H54 (cell line): ENCODE data around the gene SLC9A3.
"Not testable (repeated sequence)": the region's sequence is repeated elsewhere in the genome, so short reads cannot be mapped to it uniquely, and the experiment has no call there.

Experiments used
- DNase-seq: peaks from one replicate; pipeline ENCODE4 v3.0.0; 2011; ENCODE audit warnings: low spot score, mixed read lengths; ENCODE audit not compliant: insufficient read length
- FAIRE-seq: peaks from 3 replicates; lab custom pipeline; 2011; peaks lifted over from hg19 to GRCh38; lab: Jason Lieb, UNC
- POLR2A ChIP-seq: IDR thresholded peaks from 2 replicates; pipeline ENCODE4 v1.6.1; 2011; ENCODE audit warnings: low read depth, mild to moderate bottlenecking, low read length

The SLC9A3 gene

DNA sequence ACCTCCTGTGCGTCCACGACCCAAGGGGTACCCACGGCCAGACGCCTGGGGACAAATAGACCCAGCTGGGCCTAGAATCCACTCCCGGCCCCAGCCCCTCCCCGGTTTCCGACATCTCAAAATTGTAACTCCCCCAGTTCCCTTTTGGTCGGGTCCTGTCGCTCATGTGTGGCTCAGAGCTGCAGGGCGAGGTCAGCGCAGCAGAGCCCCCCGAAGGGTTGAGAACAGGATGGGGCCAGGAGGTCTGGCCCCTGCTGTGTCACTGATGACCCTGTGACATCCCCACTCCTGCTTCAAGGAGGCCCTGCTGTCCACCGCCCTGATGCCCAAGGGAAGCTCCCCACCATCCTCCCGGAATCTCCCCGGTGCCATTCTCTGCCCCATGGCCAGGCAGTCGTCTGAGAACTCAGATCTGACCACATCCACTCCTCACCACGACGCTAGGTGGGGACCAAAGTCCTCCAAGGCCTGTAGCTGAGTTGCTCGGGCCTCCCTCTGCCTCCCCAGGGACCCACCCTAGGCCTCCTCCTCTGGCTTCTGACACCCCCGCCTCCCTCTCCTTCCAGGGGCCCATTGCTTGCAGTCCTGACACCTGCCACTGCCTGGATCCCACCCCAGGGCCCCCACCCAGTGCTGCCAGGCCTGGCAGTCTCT lies 3.9 kb downstream of the SLC9A3 start:
- TF ChIP-seq POLR2A = no peak
- no peak for FAIRE-seq
- DNase-seq = no peak

DNA sequence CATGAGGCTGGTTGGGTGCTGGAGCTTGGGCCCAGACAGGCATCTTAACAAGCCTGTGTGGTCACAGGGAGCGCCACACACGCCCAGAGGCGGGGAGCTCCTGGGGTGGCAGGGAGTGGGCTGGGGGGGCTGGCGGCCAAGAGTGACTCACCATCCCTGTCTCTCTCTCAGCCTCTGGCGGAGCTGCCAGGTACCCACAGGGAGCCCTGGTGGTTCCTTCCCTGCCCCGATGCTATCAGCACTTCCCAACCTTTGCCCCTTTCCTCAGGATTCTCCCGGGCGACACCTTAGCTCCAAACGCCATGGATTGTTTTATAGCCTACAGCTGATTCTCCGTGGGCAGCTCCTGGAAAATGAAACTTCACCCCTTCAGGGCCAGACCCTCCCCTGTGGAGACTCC lies 5.5 kb downstream of the SLC9A3 start:
- no peak for FAIRE-seq

GRCh38 chr5:517535-518100 lies 6.6 kb downstream of the SLC9A3 start:
- FAIRE-seq (no peak), DNase-seq (no peak)
- no peak for TF ChIP-seq POLR2A

More for the DNA sequence above, 5.5 kb downstream of the SLC9A3 start:
- TF ChIP-seq POLR2A = no peak
- no peak for DNase-seq

- DNase-seq = no peak
- FAIRE-seq = no peak
- no peak for TF ChIP-seq POLR2A
Measured at GRCh38 chr5:516980-517379, 7.3 kb downstream of the SLC9A3 start.

DNA sequence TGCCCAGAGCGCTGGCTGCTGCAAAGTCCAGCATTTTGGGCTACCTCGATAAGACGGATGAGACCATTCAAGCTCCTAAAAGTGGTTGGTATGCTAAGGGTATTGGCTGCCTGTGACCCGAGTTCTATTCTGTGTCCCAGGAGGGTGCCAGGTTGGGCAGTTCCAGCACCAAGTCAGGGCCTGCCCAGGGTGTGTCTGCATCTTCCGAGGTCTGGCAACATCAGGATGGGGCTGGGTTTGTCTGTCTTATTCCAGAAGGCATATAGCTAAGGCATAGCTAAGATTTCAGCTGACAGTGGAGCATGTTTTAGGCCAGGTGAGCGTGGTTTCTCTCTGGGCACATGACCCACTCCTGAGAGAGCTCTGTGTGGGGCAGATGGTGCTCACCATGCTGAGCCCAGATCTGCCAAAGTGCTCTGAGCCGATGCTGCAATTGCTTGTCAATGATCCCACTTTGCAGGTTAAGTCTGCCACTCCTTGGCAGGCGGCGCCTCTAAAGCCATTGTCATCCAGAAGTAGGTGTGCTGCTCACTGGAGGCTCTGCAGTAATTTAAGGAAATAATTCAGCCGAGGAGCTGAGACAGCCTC lies 7.8 kb downstream of the SLC9A3 start:
- FAIRE-seq (no peak), DNase-seq (no peak)

DNA sequence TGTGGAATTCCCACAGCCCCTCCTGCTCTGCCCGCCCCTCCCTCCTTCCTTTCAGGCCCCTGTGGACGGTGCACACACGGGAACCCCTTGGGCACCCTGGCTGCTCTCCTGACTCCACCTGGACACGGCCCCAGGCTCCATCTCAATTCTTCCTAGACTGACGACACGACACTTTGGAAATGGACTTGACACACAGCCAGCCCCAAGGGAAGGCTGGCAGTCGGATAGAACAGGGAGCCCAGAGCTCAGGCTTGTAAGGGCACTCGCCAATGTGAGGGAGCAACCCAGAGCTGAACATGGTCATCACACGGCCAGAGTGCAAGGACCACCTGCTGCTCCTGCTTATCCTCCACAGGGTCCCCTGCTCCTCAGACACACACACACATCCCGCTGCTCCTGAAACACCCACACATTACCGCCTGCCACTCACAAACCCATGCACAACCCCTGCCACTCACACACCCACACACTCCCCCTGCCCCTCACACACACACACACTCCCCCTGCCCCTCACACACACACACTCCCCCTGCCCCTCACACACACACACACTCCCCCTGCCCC lies 8.9 kb downstream of the SLC9A3 start:
- FAIRE-seq (no peak), DNase-seq (no peak)
- TF ChIP-seq POLR2A = no peak

More for the DNA sequence above, 7.8 kb downstream of the SLC9A3 start:
- TF ChIP-seq POLR2A = no peak

DNA sequence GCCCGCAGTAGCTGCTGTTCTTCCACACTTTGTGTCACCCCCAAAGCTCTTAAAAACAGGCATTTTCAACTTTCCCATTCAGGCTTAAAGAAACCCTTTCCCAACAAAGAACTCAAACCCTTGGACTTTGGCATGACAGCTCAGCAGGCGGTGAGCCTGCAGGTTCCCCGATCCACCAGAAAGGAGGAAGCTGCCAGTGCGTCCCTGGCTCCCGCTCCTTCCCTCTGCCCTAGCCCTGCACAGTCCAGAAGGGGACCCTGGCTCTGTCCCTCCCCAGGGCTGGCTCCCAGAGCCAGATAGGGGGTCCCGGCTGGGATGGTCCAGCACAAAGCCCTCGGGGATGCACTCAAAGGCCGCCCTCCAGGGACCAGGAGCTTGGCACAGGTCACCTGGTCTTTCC lies 9.6 kb downstream of the SLC9A3 start:
- TF ChIP-seq POLR2A = no peak
- DNase-seq (no peak), FAIRE-seq (no peak)

- TF ChIP-seq POLR2A = no peak
- FAIRE-seq = no peak
Measured at GRCh38 chr5:514101-514485, 10.2 kb downstream of the SLC9A3 start.

GRCh38 chr5:513216-514100 lies 10.8 kb downstream of the SLC9A3 start:
- FAIRE-seq = no peak
- no peak for TF ChIP-seq POLR2A
- DNase-seq = no peak

More at GRCh38 chr5:514101-514485, 10.2 kb downstream of the SLC9A3 start:
- no peak for DNase-seq

GRCh38 chr5:511476-511875 lies 12.8 kb downstream of the SLC9A3 start:
- DNase-seq (no peak), FAIRE-seq (no peak)
- no peak for TF ChIP-seq POLR2A

GRCh38 chr5:510521-510920 lies 13.7 kb downstream of the SLC9A3 start:
- DNase-seq = no peak
- no peak for FAIRE-seq
- no peak for TF ChIP-seq POLR2A

DNA sequence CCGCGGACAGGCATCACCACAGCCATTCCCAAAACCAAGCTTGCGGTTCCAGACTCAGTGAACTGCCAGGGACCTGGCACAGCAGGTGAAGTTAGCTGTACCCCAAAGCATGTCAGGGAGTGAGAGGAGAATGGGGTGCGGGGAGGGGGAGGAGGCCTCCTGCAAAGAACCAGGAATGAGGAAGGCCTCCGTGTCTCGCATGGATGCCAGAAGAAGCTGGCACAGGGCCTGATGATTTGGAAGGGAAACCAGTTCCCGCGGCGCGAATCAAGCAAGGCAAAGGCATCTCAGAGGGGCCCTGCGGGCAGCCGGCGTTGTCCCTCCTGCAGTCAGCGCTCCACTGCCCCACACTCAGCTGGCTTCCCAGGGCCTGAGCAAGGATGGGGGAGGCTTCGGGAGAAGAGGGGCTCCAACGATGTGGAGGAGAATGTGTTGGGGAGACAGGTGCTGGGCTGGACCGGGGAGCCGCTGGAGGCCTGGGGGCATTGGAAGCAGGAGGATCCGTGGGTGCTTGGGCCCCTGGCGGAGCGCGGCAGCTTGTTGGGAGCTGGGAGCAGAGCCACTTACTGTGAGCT lies 14.6 kb downstream of the SLC9A3 start:
- FAIRE-seq (no peak), DNase-seq (no peak)
- no peak for TF ChIP-seq POLR2A

DNA sequence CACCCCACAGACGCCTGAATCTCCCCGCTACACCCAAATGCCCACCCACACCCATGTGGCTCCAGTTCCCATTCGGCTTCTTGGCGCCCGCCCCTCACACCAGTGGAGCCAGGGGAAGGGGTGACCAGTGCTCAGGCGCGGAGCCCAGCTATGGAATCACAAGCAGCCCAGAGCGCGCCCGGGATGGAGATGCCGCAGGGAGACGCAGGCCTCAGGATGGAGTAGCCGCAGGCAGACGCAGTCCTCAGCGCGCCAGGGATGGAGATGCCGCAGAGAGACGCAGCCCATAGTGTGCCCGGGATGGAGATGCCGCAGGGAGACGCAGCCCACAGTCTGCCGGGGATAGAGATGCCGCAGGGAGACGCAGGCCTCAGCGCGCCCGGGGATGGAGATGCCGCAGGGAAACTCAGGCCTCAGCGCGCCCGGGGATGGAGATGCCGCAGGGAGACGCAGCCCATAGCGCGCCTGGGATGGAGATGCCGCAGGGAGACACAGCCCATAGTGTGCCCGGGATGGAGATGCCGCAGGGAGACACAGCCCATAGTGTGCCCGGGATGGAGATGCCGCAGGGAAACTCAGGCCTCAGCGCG lies 16.2 kb downstream of the SLC9A3 start:
- FAIRE-seq = not testable (repeated sequence)

GRCh38 chr5:505951-506525 lies 18.2 kb downstream of the SLC9A3 start:
- FAIRE-seq (no peak), DNase-seq (no peak)
- TF ChIP-seq POLR2A = no peak

More for the DNA sequence above, 16.2 kb downstream of the SLC9A3 start:
- DNase-seq = not testable (repeated sequence)
